ENCODE measurements around the gene KCNMA1. TPM values are rescaled to one million over a fixed set of nuclear protein-coding genes. Genes with fewer than 3 reads are reported as not detected.

The KCNMA1 gene
- total RNA-seq, 4 donors from 2014 or later, result 4.6 to 10.5 (median 7.8) TPM

DNA sequence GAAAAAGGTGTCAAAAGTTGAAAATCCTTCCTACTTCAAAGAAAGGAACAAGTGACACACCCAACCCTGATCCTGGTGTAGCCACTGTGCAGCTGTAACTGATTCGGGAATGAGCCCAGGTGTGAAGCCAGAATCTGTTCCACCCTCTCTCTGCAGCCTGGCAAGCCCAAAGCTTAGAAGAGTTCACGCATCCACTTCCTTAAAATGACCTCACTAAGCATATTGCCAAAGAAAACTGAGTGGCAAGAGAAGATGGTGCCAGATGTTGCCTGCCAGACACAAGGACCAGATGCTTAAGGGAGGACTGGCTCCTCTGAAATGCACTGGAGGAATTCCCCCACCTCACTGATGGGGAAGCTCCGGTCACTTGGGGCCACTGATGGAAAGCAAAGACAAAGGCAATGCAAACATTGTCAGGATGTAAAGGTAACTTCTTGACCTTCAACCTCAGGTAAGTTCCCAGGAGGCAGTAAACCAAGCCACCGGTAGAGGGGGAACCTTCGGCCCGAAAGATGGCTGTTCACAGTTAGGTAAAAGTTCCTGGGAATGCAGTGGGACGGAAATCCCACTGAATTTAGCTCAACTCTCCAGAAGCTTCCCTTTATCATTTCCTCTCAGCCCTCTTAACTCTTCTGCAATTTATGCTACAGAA, 554.9 kb downstream of the KCNMA1 start:
- no peak for DNase-seq (ENCODE audit: low spot score in 2 of 2)
- Histone ChIP-seq H3K27ac (peak overlapping the region; percentile 16), H3K4me1 (peaks cover 20% of the 10 kb centered on the region), H3K9me3 (no peaks in the 10 kb centered on the region), H3K36me3 (no peaks in the 10 kb centered on the region), H3K4me3 (no peak overlapping the region), H3K27me3 (no peaks in the 10 kb centered on the region)
- TF ChIP-seq EP300 (IDR thresholded peaks at IDR 0.05) (no peak), POLR2A (IDR thresholded peaks at IDR 0.05) (no peak), CTCF (IDR thresholded peaks at IDR 0.05) (no peak), POLR2AphosphoS5 (IDR thresholded peaks at IDR 0.05) (no peak)
- WGBS, result 58% methylated on average over 7 of the region's 7 CpGs

- DNase-seq (ENCODE audit: low spot score in 2 of 2), result no peak
- H3K27me3 ChIP-seq, result no peaks in the 10 kb centered on the region
- no peak overlapping the region for H3K4me3 ChIP-seq
- no peaks in the 10 kb centered on the region for H3K36me3 ChIP-seq
- peak overlapping the region; percentile 46 for H3K27ac ChIP-seq
- TF ChIP-seq POLR2A (IDR thresholded peaks at IDR 0.05), result no peak
- TF ChIP-seq POLR2AphosphoS5 (IDR thresholded peaks at IDR 0.05), result no peak
- TF ChIP-seq EP300 (IDR thresholded peaks at IDR 0.05), result no peak
- no peak for TF ChIP-seq CTCF (IDR thresholded peaks at IDR 0.05)
- H3K4me1 ChIP-seq, result peaks cover 20% of the 10 kb centered on the region
- H3K9me3 ChIP-seq, result no peaks in the 10 kb centered on the region
- 85% methylated on average over 7 of the region's 7 CpGs for WGBS
Measured at GRCh38 chr10:77081481-77081891, 556.1 kb downstream of the KCNMA1 start.

GRCh38 chr10:77080361-77081027, 557.1 kb downstream of the KCNMA1 start:
- WGBS, result 74% methylated on average over 6 of the region's 6 CpGs
- peak overlapping the region; percentile 46 for H3K27ac ChIP-seq
- no peaks in the 10 kb centered on the region for H3K36me3 ChIP-seq
- TF ChIP-seq CTCF (IDR thresholded peaks at IDR 0.05) (no peak), POLR2A (IDR thresholded peaks at IDR 0.05) (no peak), EP300 (IDR thresholded peaks at IDR 0.05) (no peak), POLR2AphosphoS5 (IDR thresholded peaks at IDR 0.05) (no peak)
- H3K27me3 ChIP-seq, result no peaks in the 10 kb centered on the region
- DNase-seq (ENCODE audit: low spot score in 2 of 2), result no peak
- H3K9me3 ChIP-seq, result no peaks in the 10 kb centered on the region
- peaks cover 20% of the 10 kb centered on the region for H3K4me1 ChIP-seq
- no peak overlapping the region for H3K4me3 ChIP-seq

GRCh38 chr10:77079592-77080300, 557.9 kb downstream of the KCNMA1 start:
- WGBS, result 57% methylated on average over 3 of the region's 3 CpGs
- no peak for TF ChIP-seq EP300 (IDR thresholded peaks at IDR 0.05)
- TF ChIP-seq CTCF (IDR thresholded peaks at IDR 0.05), result no peak
- no peak for TF ChIP-seq POLR2AphosphoS5 (IDR thresholded peaks at IDR 0.05)
- TF ChIP-seq POLR2A (IDR thresholded peaks at IDR 0.05), result no peak
- no peaks in the 10 kb centered on the region for H3K36me3 ChIP-seq

More at GRCh38 chr10:77079592-77080300, 557.9 kb downstream of the KCNMA1 start:
- Histone ChIP-seq H3K27ac (no peak overlapping the region), H3K9me3 (no peaks in the 10 kb centered on the region), H3K27me3 (no peaks in the 10 kb centered on the region), H3K4me3 (no peak overlapping the region), H3K4me1 (peaks cover 20% of the 10 kb centered on the region)
- no peak for DNase-seq (ENCODE audit: low spot score in 2 of 2)
